Activated B cell treated with CpG ODN at 0.5 μM for 24 hours (primary cell): ENCODE data around the gene LTB4R2. TPM values are rescaled to one million over a fixed set of nuclear protein-coding genes. Genes with fewer than 3 reads are reported as not detected.
A peak's percentile ranks its signal among the peaks of the same experiment; 100 is the strongest.

Experiments
- ATAC-seq: fragments of 200-7000 bp; cut with Tn5 transposase; one replicate; pipeline ENCODE4 v1.10.0; 2021; ENCODE audit warnings: low read depth, mild to moderate bottlenecking, moderate library complexity
- CTCF ChIA-PET: fragments of 350-600 bp; sonication (Branson Sonifier 250); formaldehyde crosslinking; loops from one replicate; lab custom pipeline; 2021; ENCODE audit warnings: antibody characterized with exemption; lab: Charles Lee
- POLR2A ChIA-PET: fragments of 350-600 bp; sonication (Branson Sonifier 250); formaldehyde crosslinking; loops from one replicate; lab custom pipeline; 2021; ENCODE audit warnings: antibody characterized with exemption; lab: Charles Lee
- DNase-seq: peaks from one replicate; pipeline ENCODE4 v3.0.0; 2022
- H3K27ac Mint-ChIP-seq: one replicate; pipeline ENCODE4 v1.8.0; 2020; ENCODE audit warnings: mixed read lengths
- H3K27me3 Mint-ChIP-seq: one replicate; pipeline ENCODE4 v1.8.0; 2021; ENCODE audit warnings: mixed read lengths
- H3K36me3 Mint-ChIP-seq: one replicate; pipeline ENCODE4 v1.8.0; 2021; ENCODE audit warnings: low read depth, mixed read lengths
- H3K4me1 Mint-ChIP-seq: one replicate; pipeline ENCODE4 v1.8.0; 2021; ENCODE audit warnings: mixed read lengths
- H3K4me3 Mint-ChIP-seq: one replicate; pipeline ENCODE4 v1.8.0; 2020; ENCODE audit warnings: mild to moderate bottlenecking, mixed read lengths
- H3K9me3 Mint-ChIP-seq: one replicate; pipeline ENCODE4 v1.8.0; 2020; ENCODE audit warnings: mixed read lengths
- CTCF ChIP-seq: fragments of 200-600 bp; IDR thresholded peaks from one replicate; pipeline ENCODE4 v1.8.0; 2022; ENCODE audit warnings: antibody characterized with exemption, mild to moderate bottlenecking
- intact Hi-C: fragments of 100-400 bp; cut with micrococcal nuclease; formaldehyde crosslinking; loops from one replicate; pipeline ENCODE4 v1.15.1; 2024
- total RNA-seq: library from RNA; stranded (reverse); gene quantifications from 2 replicates; pipeline ENCODE4 v1.2.3, GENCODE V29; 2022

LTB4R2 gene
- total RNA-seq, 1 donor from 2014 or later: 9.1 TPM

- no peak overlapping the region for H3K27ac Mint-ChIP-seq
These were observed 21.2 kb downstream of the LTB4R2 start for GRCh38 chr14:24330973-24331674.

GRCh38 chr14:24331731-24332267 is 21.9 kb downstream of the LTB4R2 start:
- CTCF ChIA-PET: interaction anchor here (0.7 to 13.6 kb wide), 14 partner anchors 20 to 251 kb away, joined by 3 to 353 read pairs (median 4); partner anchors contain the start of genes CBLN3, CIDEB, DHRS1 and KHNYN
- H3K36me3 Mint-ChIP-seq: peaks cover 8% of the 10 kb centered on the region
- peaks cover 45% of the 10 kb centered on the region for H3K4me1 Mint-ChIP-seq
- no peaks in the 10 kb centered on the region for H3K9me3 Mint-ChIP-seq
- ATAC-seq: no peak
- H3K4me3 Mint-ChIP-seq: peak overlapping the region; percentile 83
- intact Hi-C loops: loop anchor here (1.0 to 10.0 kb wide), 9 partner anchors 20 to 777 kb away; partner anchors contain the start of genes CHMP4A, DHRS1, LTB4R and NOP9
- peak overlapping the region; percentile 42 for H3K27ac Mint-ChIP-seq
- peaks cover 14% of the 10 kb centered on the region for H3K27me3 Mint-ChIP-seq
- POLR2A ChIA-PET: interaction anchor here (0.5 to 11.5 kb wide), 12 partner anchors 21 to 1903 kb away, joined by 3 to 216 read pairs (median 6); partner anchors contain the start of genes CBLN3, DHRS1, IRF9 and KHNYN
- no peak for TF ChIP-seq CTCF
- no peak for DNase-seq

More at GRCh38 chr14:24330973-24331674, 21.2 kb downstream of the LTB4R2 start:
- intact Hi-C loops: loop anchor here (5.0 to 10.0 kb wide), 3 partner anchors 34 to 776 kb away; partner anchors contain the start of genes DHRS1, NOP9, THTPA and ZFHX2
- TF ChIP-seq CTCF: no peak
- no peak for ATAC-seq
- H3K9me3 Mint-ChIP-seq: no peaks in the 10 kb centered on the region
- peaks cover 45% of the 10 kb centered on the region for H3K4me1 Mint-ChIP-seq
- no peak for DNase-seq
- CTCF ChIA-PET: interaction anchor here (1.0 to 13.6 kb wide), 6 partner anchors 19 to 250 kb away, joined by 4 to 353 read pairs (median 16); partner anchors contain the start of genes CBLN3, KHNYN, LTB4R and LTB4R2
- H3K4me3 Mint-ChIP-seq: no peak overlapping the region
- peaks cover 14% of the 10 kb centered on the region for H3K27me3 Mint-ChIP-seq
- POLR2A ChIA-PET: interaction anchor here (1.1 to 11.5 kb wide), 4 partner anchors 9 to 170 kb away, joined by 4 to 216 read pairs (median 10); partner anchors contain the start of genes CBLN3, IRF9, KHNYN and RIPK3
- H3K36me3 Mint-ChIP-seq: peaks cover 1% of the 10 kb centered on the region

- H3K9me3 Mint-ChIP-seq: no peaks in the 10 kb centered on the region
- H3K4me3 Mint-ChIP-seq: peak overlapping the region; percentile 83
- intact Hi-C loops: loop anchor here (1.0 to 10.0 kb wide), 9 partner anchors 21 to 778 kb away; partner anchors contain the start of genes CHMP4A, DHRS1, LTB4R and NOP9
- ChIA-PET CTCF (interaction anchor here (0.7 to 13.6 kb wide), 22 partner anchors 9 to 342 kb away, joined by 3 to 353 read pairs (median 4); partner anchors contain the start of genes CBLN3, CIDEB, DHRS1 and KHNYN), POLR2A (interaction anchor here (0.5 to 11.5 kb wide), 19 partner anchors 18 to 1904 kb away, joined by 3 to 216 read pairs (median 4); partner anchors contain the start of genes CBLN3, CIDEB, DHRS1 and IRF9)
- DNase-seq (peak; percentile 63), ATAC-seq (peak; percentile 95)
- TF ChIP-seq CTCF: no peak
- H3K27ac Mint-ChIP-seq: peak overlapping the region; percentile 42
- H3K36me3 Mint-ChIP-seq: peaks cover 14% of the 10 kb centered on the region
- H3K27me3 Mint-ChIP-seq: peaks cover 14% of the 10 kb centered on the region
- peaks cover 39% of the 10 kb centered on the region for H3K4me1 Mint-ChIP-seq
These were observed 22.5 kb downstream of the LTB4R2 start for GRCh38 chr14:24332268-24332993.

GRCh38 chr14:24334431-24335291 is 24.7 kb downstream of the LTB4R2 start, which contains the start of gene ADCY4:
Gene ADCY4, minus strand, starts transcription at chr14:24335071. Its CDS starts 419 bp downstream, at chr14:24334652.
- ATAC-seq (no peak), DNase-seq (peak; percentile 46)
- POLR2A ChIA-PET: interaction anchor here (1.1 to 11.5 kb wide), 6 partner anchors 11 to 102 kb away, joined by 3 to 216 read pairs (median 16); partner anchors contain the start of genes CBLN3 and KHNYN
- H3K36me3 Mint-ChIP-seq: peaks cover 21% of the 10 kb centered on the region
- peak within 1 kb of the TSS; percentile 41 for H3K4me3 Mint-ChIP-seq
- H3K27ac Mint-ChIP-seq: no peak within 1 kb of the TSS
- peaks cover 52% of the 10 kb centered on the region for H3K4me1 Mint-ChIP-seq
- H3K27me3 Mint-ChIP-seq: peaks cover 14% of the 10 kb centered on the region
- no peaks in the 10 kb centered on the region for H3K9me3 Mint-ChIP-seq
- intact Hi-C loops: loop anchor here (5.0 to 10.0 kb wide), 3 partner anchors 37 to 780 kb away; partner anchors contain the start of genes DHRS1, NOP9, THTPA and ZFHX2
- no peak for TF ChIP-seq CTCF
- CTCF ChIA-PET: interaction anchor here (1.4 to 13.6 kb wide), 6 partner anchors 11 to 146 kb away, joined by 4 to 353 read pairs (median 18); partner anchors contain the start of genes CBLN3, IPO4 and KHNYN
